HepG2 (cell line): Measurements from ENCODE around the gene OR6S1. TPM values are rescaled to one million over a fixed set of nuclear protein-coding genes. Genes with fewer than 3 reads are reported as not detected.

ENCODE experiments used
- GFI1 ChIP-seq: sonication (generic); formaldehyde crosslinking; IDR thresholded peaks from 2 replicates; pipeline ENCODE4 v1.5.0; 2020; ENCODE audit warnings: missing genetic modification reagents, mild to moderate bottlenecking, borderline replicate concordance
- HCFC1 ChIP-seq: fragments of 150-350 bp; IDR thresholded peaks from 2 replicates; pipeline ENCODE4 v1.6.1; 2014; ENCODE audit warnings: low read depth, low read length
- HIC2 ChIP-seq: sonication (generic); formaldehyde crosslinking; IDR thresholded peaks from 2 replicates; pipeline ENCODE4 v1.9.0; 2022; ENCODE audit warnings: low read depth, missing genetic modification reagents
- KDM1A ChIP-seq: IDR thresholded peaks from 2 replicates; pipeline ENCODE4 v1.6.1; 2016; ENCODE audit warnings: missing compliant biosample characterization
- NKX3-1 ChIP-seq: sonication (generic); formaldehyde crosslinking; IDR thresholded peaks from 2 replicates; pipeline ENCODE4 v1.5.0; 2020; ENCODE audit warnings: missing genetic modification reagents
- POLR2AphosphoS5 ChIP-seq: IDR thresholded peaks from 2 replicates; pipeline ENCODE4 v1.6.1; 2012; ENCODE audit warnings: low read depth, low read length
- ZBTB34 ChIP-seq: sonication (generic); formaldehyde crosslinking; IDR thresholded peaks from 2 replicates; pipeline ENCODE4 v1.8.0; 2022; ENCODE audit warnings: mild to moderate bottlenecking, missing genetic modification reagents
- ZBTB7A ChIP-seq: sonication (generic); formaldehyde crosslinking; IDR thresholded peaks from 2 replicates; pipeline ENCODE4 v1.8.0; 2022; ENCODE audit warnings: mild to moderate bottlenecking, missing genetic modification reagents
- ZFP37 ChIP-seq: sonication (generic); formaldehyde crosslinking; IDR thresholded peaks from 2 replicates; pipeline ENCODE4 v1.4.0; 2020; ENCODE audit warnings: missing genetic modification reagents, borderline replicate concordance
- ZNF253 ChIP-seq: sonication (generic); formaldehyde crosslinking; IDR thresholded peaks from 2 replicates; pipeline ENCODE4 v1.8.0; 2022; ENCODE audit warnings: mild to moderate bottlenecking, missing genetic modification reagents, borderline replicate concordance
- ZNF317 ChIP-seq: sonication (generic); formaldehyde crosslinking; IDR thresholded peaks from 2 replicates; pipeline ENCODE4 v1.5.0; 2020; ENCODE audit warnings: mild to moderate bottlenecking, missing genetic modification reagents
- ZNF382 ChIP-seq: sonication (generic); formaldehyde crosslinking; IDR thresholded peaks from 2 replicates; pipeline ENCODE4 v1.5.0; 2020; ENCODE audit warnings: missing genetic modification reagents, mild to moderate bottlenecking, borderline replicate concordance
- ZNF432 ChIP-seq: sonication (generic); formaldehyde crosslinking; IDR thresholded peaks from 2 replicates; pipeline ENCODE4 v1.5.0; 2020; ENCODE audit warnings: missing genetic modification reagents, mild to moderate bottlenecking, borderline replicate concordance
- ZNF503 ChIP-seq: sonication (generic); formaldehyde crosslinking; IDR thresholded peaks from 2 replicates; pipeline ENCODE4 v1.4.0; 2020; ENCODE audit warnings: missing genetic modification reagents
- polyA plus RNA-seq, 8 experiments: library from polyadenylated mRNA; depleted of rRNA in 3 of 8; stranded (reverse) in 7 of 8; unstranded in 1 of 8; fragments of >200 nt; fragmentation: Illumina TruSeq in 4 of 8; extraction: Trizol in 4 of 8; gene quantifications; 2 replicates each; pipeline versions ENCODE4 v1.2.1 to v1.2.3, GENCODE V29; 2011 to 2016; ENCODE audit warnings: low read depth in 4 of 8, missing spikeins in 1 of 8, mixed read lengths in 1 of 8; ENCODE audit not compliant: insufficient read depth in 1 of 8
- total RNA-seq, 5 experiments: library from RNA; depleted of rRNA; stranded (reverse); fragments of >200 nt; fragmentation: Illumina TruSeq; extraction: Trizol; gene quantifications; 2 replicates each; pipeline ENCODE4 v1.2.3, GENCODE V29; 2016; ENCODE audit warnings: low read depth in 1 of 5
- TF ChIP-seq, protein P1 (sequence below): IDR thresholded peaks from 2 replicates; pipeline ENCODE4 v1.4.0; 2020; ENCODE audit warnings: mild to moderate bottlenecking, missing genetic modification reagents
- TF ChIP-seq, protein P2 (sequence below): sonication (generic); formaldehyde crosslinking; IDR thresholded peaks from 2 replicates; pipeline ENCODE4 v1.5.0; 2020; ENCODE audit warnings: mild to moderate bottlenecking, missing genetic modification reagents, borderline replicate concordance

OR6S1 gene
- total and polyA plus RNA-seq, 2 of the 13 experiments (the other 11 are each of a cell fraction or from before 2014, with no cell fraction given): 0.09 TPM; not detected in 1

- TF ChIP-seq ZBTB34 (peak; percentile 75; the same call in 1 of the 2 replicates), GFI1 (0 out of 2 replicates have a peak, but pooled peaks have one; percentile 21), ZFP37 (CRISPR knock-in tag) (no peak), ZNF432 (CRISPR knock-in tag) (no peak), POLR2AphosphoS5 (peak; percentile 80), NKX3-1 (CRISPR knock-in tag) (peak; percentile 55; the same call in 1 of the 2 replicates), ZNF503 (peak; percentile 30; the same call in 1 of the 2 replicates), ZBTB7A (no peak), KDM1A (CRISPR knock-in tag) (peak; percentile 98), ZNF317 (no peak), HIC2 (CRISPR knock-in tag) (no peak), ZNF253 (CRISPR knock-in tag) (no peak), HCFC1 (no peak), ZNF382 (CRISPR knock-in tag) (no peak)
- TF ChIP-seq, protein P1, sequence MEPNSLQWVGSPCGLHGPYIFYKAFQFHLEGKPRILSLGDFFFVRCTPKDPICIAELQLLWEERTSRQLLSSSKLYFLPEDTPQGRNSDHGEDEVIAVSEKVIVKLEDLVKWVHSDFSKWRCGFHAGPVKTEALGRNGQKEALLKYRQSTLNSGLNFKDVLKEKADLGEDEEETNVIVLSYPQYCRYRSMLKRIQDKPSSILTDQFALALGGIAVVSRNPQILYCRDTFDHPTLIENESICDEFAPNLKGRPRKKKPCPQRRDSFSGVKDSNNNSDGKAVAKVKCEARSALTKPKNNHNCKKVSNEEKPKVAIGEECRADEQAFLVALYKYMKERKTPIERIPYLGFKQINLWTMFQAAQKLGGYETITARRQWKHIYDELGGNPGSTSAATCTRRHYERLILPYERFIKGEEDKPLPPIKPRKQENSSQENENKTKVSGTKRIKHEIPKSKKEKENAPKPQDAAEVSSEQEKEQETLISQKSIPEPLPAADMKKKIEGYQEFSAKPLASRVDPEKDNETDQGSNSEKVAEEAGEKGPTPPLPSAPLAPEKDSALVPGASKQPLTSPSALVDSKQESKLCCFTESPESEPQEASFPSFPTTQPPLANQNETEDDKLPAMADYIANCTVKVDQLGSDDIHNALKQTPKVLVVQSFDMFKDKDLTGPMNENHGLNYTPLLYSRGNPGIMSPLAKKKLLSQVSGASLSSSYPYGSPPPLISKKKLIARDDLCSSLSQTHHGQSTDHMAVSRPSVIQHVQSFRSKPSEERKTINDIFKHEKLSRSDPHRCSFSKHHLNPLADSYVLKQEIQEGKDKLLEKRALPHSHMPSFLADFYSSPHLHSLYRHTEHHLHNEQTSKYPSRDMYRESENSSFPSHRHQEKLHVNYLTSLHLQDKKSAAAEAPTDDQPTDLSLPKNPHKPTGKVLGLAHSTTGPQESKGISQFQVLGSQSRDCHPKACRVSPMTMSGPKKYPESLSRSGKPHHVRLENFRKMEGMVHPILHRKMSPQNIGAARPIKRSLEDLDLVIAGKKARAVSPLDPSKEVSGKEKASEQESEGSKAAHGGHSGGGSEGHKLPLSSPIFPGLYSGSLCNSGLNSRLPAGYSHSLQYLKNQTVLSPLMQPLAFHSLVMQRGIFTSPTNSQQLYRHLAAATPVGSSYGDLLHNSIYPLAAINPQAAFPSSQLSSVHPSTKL: peak; percentile 73
- TF ChIP-seq, protein P2, sequence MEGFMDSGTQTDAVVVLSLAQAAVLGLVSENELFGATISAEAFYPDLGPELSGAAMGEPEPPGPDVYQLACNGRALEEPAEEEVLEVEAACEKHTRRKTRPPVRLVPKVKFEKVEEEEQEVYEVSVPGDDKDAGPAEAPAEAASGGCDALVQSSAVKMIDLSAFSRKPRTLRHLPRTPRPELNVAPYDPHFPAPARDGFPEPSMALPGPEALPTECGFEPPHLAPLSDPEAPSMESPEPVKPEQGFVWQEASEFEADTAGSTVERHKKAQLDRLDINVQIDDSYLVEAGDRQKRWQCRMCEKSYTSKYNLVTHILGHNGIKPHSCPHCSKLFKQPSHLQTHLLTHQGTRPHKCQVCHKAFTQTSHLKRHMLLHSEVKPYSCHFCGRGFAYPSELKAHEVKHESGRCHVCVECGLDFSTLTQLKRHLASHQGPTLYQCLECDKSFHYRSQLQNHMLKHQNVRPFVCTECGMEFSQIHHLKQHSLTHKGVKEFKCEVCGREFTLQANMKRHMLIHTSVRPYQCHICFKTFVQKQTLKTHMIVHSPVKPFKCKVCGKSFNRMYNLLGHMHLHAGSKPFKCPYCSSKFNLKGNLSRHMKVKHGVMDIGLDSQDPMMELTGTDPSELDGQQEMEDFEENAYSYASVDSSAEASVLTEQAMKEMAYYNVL: no peak
These were observed 46.1 kb upstream of the OR6S1 start (continued) for GRCh38 chr14:20687362-20688166.
